ENCODE measurements around the gene MSS51. TPM values are rescaled to one million over a fixed set of nuclear protein-coding genes. Genes with fewer than 3 reads are reported as not detected.

Gene MSS51
- polyA plus RNA-seq (ENCODE audit: insufficient read length in 4 of 4), result 1 to 10 TPM; 1.5 to 5.0 (median 1.9) TPM

- no peak for DNase-seq (ENCODE audit: low read depth in 4 of 4, low spot score in 3 of 4)
Measured at GRCh38 chr10:73433538-73433867, at the start of gene MSS51. Gene MSS51, minus strand, starts transcription at chr10:73433561. Its CDS starts 5,277 bp downstream, at chr10:73428284.

GRCh38 chr10:73480158-73480557 lies 46.8 kb upstream of the MSS51 start:
- DNase-seq (ENCODE audit: low read depth in 4 of 4, low spot score in 3 of 4), result no peak

GRCh38 chr10:73478636-73479035 lies 45.3 kb upstream of the MSS51 start:
- DNase-seq (ENCODE audit: low read depth in 4 of 4, low spot score in 3 of 4), result no peak

- no peak for DNase-seq (ENCODE audit: low read depth in 4 of 4, low spot score in 3 of 4)
Measured at GRCh38 chr10:73471226-73471625, 37.9 kb upstream of the MSS51 start.

- DNase-seq (ENCODE audit: low read depth in 4 of 4, low spot score in 3 of 4), result no peak
Measured at GRCh38 chr10:73469579-73469978, 36.2 kb upstream of the MSS51 start.

GRCh38 chr10:73467206-73467605 lies 33.8 kb upstream of the MSS51 start:
- DNase-seq (ENCODE audit: low read depth in 4 of 4, low spot score in 3 of 4), result no peak

- no peak for DNase-seq (ENCODE audit: low read depth in 4 of 4, low spot score in 3 of 4)
Measured at GRCh38 chr10:73465978-73466726, 32.8 kb upstream of the MSS51 start.

- no peak for DNase-seq (ENCODE audit: low read depth in 4 of 4, low spot score in 3 of 4)
Measured at GRCh38 chr10:73460897-73461296, 27.5 kb upstream of the MSS51 start.

GRCh38 chr10:73459683-73460314 lies 26.4 kb upstream of the MSS51 start:
- no peak for DNase-seq (ENCODE audit: low read depth in 4 of 4, low spot score in 3 of 4)

GRCh38 chr10:73456187-73456890 lies 23.0 kb upstream of the MSS51 start:
- no peak for DNase-seq (ENCODE audit: low read depth in 4 of 4, low spot score in 3 of 4)

GRCh38 chr10:73449113-73449512 lies 15.8 kb upstream of the MSS51 start:
- no peak for DNase-seq (ENCODE audit: low read depth in 4 of 4, low spot score in 3 of 4)

GRCh38 chr10:73448384-73448783 lies 15.0 kb upstream of the MSS51 start:
- no peak for DNase-seq (ENCODE audit: low read depth in 4 of 4, low spot score in 3 of 4)

GRCh38 chr10:73446926-73447325 lies 13.6 kb upstream of the MSS51 start:
- DNase-seq (ENCODE audit: low read depth in 4 of 4, low spot score in 3 of 4), result no peak

- DNase-seq (ENCODE audit: low read depth in 4 of 4, low spot score in 3 of 4), result no peak
Measured at GRCh38 chr10:73444457-73444856, 11.1 kb upstream of the MSS51 start.

- DNase-seq (ENCODE audit: low read depth in 4 of 4, low spot score in 3 of 4), result no peak
Measured at GRCh38 chr10:73439605-73440312, 6.4 kb upstream of the MSS51 start.

GRCh38 chr10:73439055-73439454 lies 5.7 kb upstream of the MSS51 start:
- no peak for DNase-seq (ENCODE audit: low read depth in 4 of 4, low spot score in 3 of 4)

GRCh38 chr10:73432646-73433537 lies 469 bp downstream of the MSS51 start:
- DNase-seq (ENCODE audit: low read depth in 4 of 4, low spot score in 3 of 4), result no peak

GRCh38 chr10:73426318-73426717 lies 7.0 kb downstream of the MSS51 start:
- DNase-seq (ENCODE audit: low read depth in 4 of 4, low spot score in 3 of 4), result no peak

GRCh38 chr10:73424478-73424877 lies 8.9 kb downstream of the MSS51 start:
- no peak for DNase-seq (ENCODE audit: low read depth in 4 of 4, low spot score in 3 of 4)

GRCh38 chr10:73423309-73423708 lies 10.1 kb downstream of the MSS51 start:
- no peak for DNase-seq (ENCODE audit: low read depth in 4 of 4, low spot score in 3 of 4)
